T-cell (primary cell): ENCODE measurements around the gene HS6ST3. TPM values are rescaled to one million over a fixed set of nuclear protein-coding genes. Genes with fewer than 3 reads are reported as not detected.
"Not testable (repeated sequence)": the region's sequence is repeated elsewhere in the genome, so short reads cannot be mapped to it uniquely, and the experiment has no call there.

Experiments used
- ATAC-seq, 4 experiments: fragments of 200-7000 bp in 3 of 4; fragments of 150-1000 bp in 1 of 4; cut with Tn5 transposase; replicated peaks in 1 of 4; 1 replicate in 3 of 4; 2 replicates in 1 of 4; pipeline ENCODE4 v1.10.0; 2021; ENCODE audit warnings: moderate library complexity in 3 of 4, mild to moderate bottlenecking in 2 of 4, moderate number of reproducible peaks in 1 of 4
- CTCF ChIA-PET, 2 donors: fragments of 300-600 bp; sonication (Branson Sonifier 250); formaldehyde crosslinking; loops; one replicate each; lab custom pipeline; 2022; ENCODE audit warnings: antibody characterized with exemption in 2 of 2; lab: Charles Lee
- POLR2A ChIA-PET, 2 donors: fragments of 300-600 bp; sonication (Branson Sonifier 250); formaldehyde crosslinking; loops; one replicate each; lab custom pipeline; 2022; ENCODE audit warnings: antibody characterized with exemption in 2 of 2; lab: Charles Lee
- DNase-seq, 35 experiments: peaks; one replicate each; pipeline versions ENCODE4 v3.0.0 to v3.0.0-alpha.2; 2013 to 2023
- H3K27ac ChIP-seq: one replicate; pipeline ENCODE4 v1.5.1; 2013; ENCODE audit warnings: low read length
- H3K27me3 ChIP-seq, 2 experiments: replicated peaks in 1 of 2; 1 replicate in 1 of 2; 2 replicates in 1 of 2; pipeline versions ENCODE4 v1.6.1 to v1.7.0; 2013; ENCODE audit warnings: low read length in 1 of 2, mixed read lengths in 1 of 2; ENCODE audit not compliant: control insufficient read depth in 2 of 2, insufficient read depth in 2 of 2; ENCODE audit errors: extremely low read depth in 1 of 2
- H3K36me3 ChIP-seq, 2 donors: 1 replicate in 1 of 2; 2 replicates in 1 of 2; pipeline versions ENCODE4 v1.6.1 to v1.7.0; 2013; ENCODE audit warnings: low read length in 1 of 2; ENCODE audit not compliant: control insufficient read depth in 2 of 2, insufficient read depth in 1 of 2; ENCODE audit errors: extremely low read depth in 1 of 2
- H3K4me1 ChIP-seq, 2 experiments: 1 replicate in 1 of 2; 2 replicates in 1 of 2; pipeline versions ENCODE4 v1.6.1 to v1.7.0; 2013; ENCODE audit warnings: low read length in 2 of 2, mixed read lengths in 1 of 2; ENCODE audit not compliant: insufficient read depth in 2 of 2, control insufficient read depth in 1 of 2; ENCODE audit errors: extremely low read depth in 1 of 2
- H3K4me3 ChIP-seq, 2 donors: 1 replicate in 1 of 2; 2 replicates in 1 of 2; pipeline versions ENCODE4 v1.5.1 to v1.7.0; 2013; ENCODE audit warnings: mild to moderate bottlenecking in 2 of 2, low read length in 1 of 2, moderate library complexity in 1 of 2; ENCODE audit not compliant: control insufficient read depth in 1 of 2; ENCODE audit errors: extremely low read depth in 1 of 2
- H3K9me3 ChIP-seq: 2 replicates; pipeline ENCODE4 v1.7.0; 2013
- H3K27ac Mint-ChIP-seq, 2 donors: one replicate each; pipeline ENCODE4 v1.8.0; 2020 to 2021; ENCODE audit warnings: mild to moderate bottlenecking in 2 of 2, mixed read lengths in 2 of 2
- H3K27me3 Mint-ChIP-seq, 2 donors: one replicate each; pipeline ENCODE4 v1.8.0; 2021 to 2022; ENCODE audit warnings: mixed read lengths in 2 of 2
- H3K36me3 Mint-ChIP-seq: one replicate; pipeline ENCODE4 v1.8.0; 2021; ENCODE audit warnings: mixed read lengths
- H3K4me1 Mint-ChIP-seq, 3 donors: one replicate each; pipeline ENCODE4 v1.8.0; 2020 to 2022; ENCODE audit warnings: mixed read lengths in 3 of 3, mild to moderate bottlenecking in 1 of 3
- H3K4me3 Mint-ChIP-seq, 3 donors: one replicate each; pipeline ENCODE4 v1.8.0; 2020 to 2022; ENCODE audit warnings: mild to moderate bottlenecking in 3 of 3, mixed read lengths in 3 of 3, moderate library complexity in 3 of 3
- H3K9me3 Mint-ChIP-seq, 3 donors: one replicate each; pipeline ENCODE4 v1.8.0; 2020 to 2022; ENCODE audit warnings: mixed read lengths in 3 of 3
- WGBS: methylation state at CpG from one replicate; pipeline ENCODE4 v1.1.5; 2013; ENCODE audit warnings: missing lambda C conversion rate; ENCODE audit not compliant: insufficient coverage; 5-methylcytosine and 5-hydroxymethylcytosine counted together
- total RNA-seq, 35 experiments: library from RNA in 6 of 35; stranded (reverse) in 6 of 35; fragments of 120-200 nt in 1 of 35; gene quantifications; one replicate each; pipeline versions ENCODE4 v1.2.1 to v1.2.4 and lab custom pipeline; 2013 to 2026

HS6ST3 gene
- not detected for total RNA-seq
- 0.02 TPM for total RNA-seq (2013)
- 0 to 0.09 (median 0) reads per million in 29 experiments for total RNA-seq (lab: John Stamatoyannopoulos, UW)

DNA sequence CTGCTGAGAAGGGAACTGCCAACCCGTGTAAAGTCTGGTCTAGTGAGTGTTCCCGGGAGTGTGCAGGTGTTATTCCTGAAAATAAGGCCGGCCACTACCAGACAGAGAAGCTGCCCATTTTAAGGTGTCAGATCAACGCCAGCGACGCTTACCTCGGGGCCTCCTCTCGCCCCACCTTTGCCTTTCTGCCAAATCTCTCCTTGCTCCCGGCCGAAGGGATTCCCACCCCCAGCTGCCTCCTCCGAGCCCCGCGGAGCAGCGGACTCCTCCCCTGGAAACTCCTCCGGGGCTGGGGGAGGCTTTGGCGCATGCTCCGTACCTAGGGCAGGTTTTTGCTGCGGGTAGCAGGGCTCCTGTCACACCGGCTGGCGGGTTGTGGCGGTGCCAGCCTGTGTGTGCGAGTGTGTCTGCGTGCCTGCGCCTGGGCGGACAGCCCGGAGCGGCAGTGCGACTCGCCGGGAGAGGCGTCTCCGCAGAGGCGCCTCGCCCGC, at the start of gene HS6ST3:
Gene HS6ST3, plus strand, starts transcription at position 359 of the 491 bp plus-strand sequence.
- Histone ChIP-seq H3K4me1 (no peaks in the 10 kb centered on the region), H3K9me3 (no peaks in the 10 kb centered on the region), H3K27ac (no peak within 1 kb of the TSS), H3K27me3 (peaks cover 13 to 18% of the 10 kb centered on the region in 2 experiments), H3K36me3 (no peaks in the 10 kb centered on the region), H3K4me3 (no peak within 1 kb of the TSS)
- Mint-ChIP-seq H3K36me3 (no peaks in the 10 kb centered on the region), H3K4me1 (peaks cover 0 to 9% (median 6%) of the 10 kb centered on the region in 3 donors), H3K4me3 (peak within 1 kb of the TSS in 1 of 3 donors; percentile 28), H3K9me3 (peaks cover 0 to 3% (median under 1%) of the 10 kb centered on the region in 3 donors), H3K27ac (peak within 1 kb of the TSS in 1 of 2 donors; percentile 2), H3K27me3 (peaks cover 48 to 68% of the 10 kb centered on the region in 2 donors)
- DNase-seq (no peak), ATAC-seq (no peak)
- ChIA-PET POLR2A (no interaction called here), CTCF (no interaction called here)
- WGBS, result 3% methylated on average over 32 of the region's 35 CpGs

- ChIA-PET POLR2A (no interaction called here), CTCF (no interaction called here)
- DNase-seq (no peak), ATAC-seq (no peak)
- Histone ChIP-seq H3K9me3 (no peaks in the 10 kb centered on the region), H3K27me3 (peaks cover 0 to 6% of the 10 kb centered on the region in 2 experiments), H3K4me1 (no peaks in the 10 kb centered on the region), H3K36me3 (no peaks in the 10 kb centered on the region), H3K4me3 (no peak overlapping the region), H3K27ac (no peak overlapping the region)
- 80% methylated on average over 2 of the region's 4 CpGs for WGBS
- no peaks in the 10 kb centered on the region for H3K4me1 Mint-ChIP-seq
- H3K27me3 Mint-ChIP-seq, result peaks cover 1 to 4% of the 10 kb centered on the region in 2 donors
- no peak overlapping the region for H3K4me3 Mint-ChIP-seq
- peaks cover 3 to 24% (median 24%) of the 10 kb centered on the region in 3 donors for H3K9me3 Mint-ChIP-seq
- no peak overlapping the region for H3K27ac Mint-ChIP-seq
- no peaks in the 10 kb centered on the region for H3K36me3 Mint-ChIP-seq
Observed at GRCh38 chr13:96041326-96042110, 48.4 kb upstream of the HS6ST3 start.

GRCh38 chr13:96044238-96044637, 45.7 kb upstream of the HS6ST3 start:
- Histone ChIP-seq H3K27ac (no peak overlapping the region), H3K4me1 (no peaks in the 10 kb centered on the region), H3K4me3 (no peak overlapping the region), H3K36me3 (no peaks in the 10 kb centered on the region), H3K27me3 (peaks cover 0 to 8% of the 10 kb centered on the region in 2 experiments), H3K9me3 (no peaks in the 10 kb centered on the region)
- Mint-ChIP-seq H3K27ac (no peak overlapping the region), H3K4me1 (no peaks in the 10 kb centered on the region), H3K4me3 (no peak overlapping the region), H3K9me3 (peaks cover 7 to 26% (median 24%) of the 10 kb centered on the region in 3 donors), H3K27me3 (peaks cover 3 to 15% of the 10 kb centered on the region in 2 donors), H3K36me3 (no peaks in the 10 kb centered on the region)
- no CpG with 5 or more reads among the region's 1 CpG for WGBS
- ChIA-PET POLR2A (no interaction called here), CTCF (no interaction called here)
- ATAC-seq (no peak), DNase-seq (no peak)

DNA sequence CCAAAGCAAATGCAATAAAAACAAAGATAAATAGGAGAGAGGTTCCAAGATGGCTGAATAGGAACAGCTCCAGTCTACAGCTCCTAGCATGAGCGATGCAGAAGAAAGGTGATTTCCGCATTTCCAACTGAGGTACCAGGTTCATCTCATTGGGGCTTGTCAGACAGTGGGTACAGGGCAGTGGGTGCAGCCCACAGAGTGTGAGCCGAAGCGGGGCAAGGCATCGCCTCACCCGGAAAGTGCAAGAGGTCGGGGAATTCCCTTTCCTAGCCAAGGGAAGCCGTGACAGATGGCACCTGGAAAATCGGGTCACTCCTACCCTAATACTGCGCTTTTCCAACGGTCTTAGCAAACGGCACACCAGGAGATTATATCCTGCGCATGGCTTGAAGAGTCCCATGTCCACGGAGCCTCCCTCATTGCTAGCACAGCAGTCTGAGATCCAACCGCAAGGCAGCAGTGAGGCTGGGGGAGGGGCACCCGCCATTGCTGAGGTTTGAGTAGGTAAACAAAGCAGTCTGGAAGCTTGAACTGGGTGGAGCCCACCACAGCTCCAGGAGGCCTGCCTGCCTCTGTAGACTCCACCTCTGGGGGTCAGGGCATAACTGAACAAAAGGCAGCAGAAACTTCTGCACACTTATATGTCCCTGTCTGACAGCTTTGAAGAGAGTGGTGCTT, 43.3 kb upstream of the HS6ST3 start:
- H3K9me3 Mint-ChIP-seq, result peaks cover 7 to 27% (median 21%) of the 10 kb centered on the region in 3 donors
- H3K27ac ChIP-seq, H3K4me3 ChIP-seq, H3K4me1 Mint-ChIP-seq, H3K4me1 ChIP-seq, ATAC-seq, H3K4me3 Mint-ChIP-seq, H3K9me3 ChIP-seq, H3K27ac Mint-ChIP-seq, H3K36me3 Mint-ChIP-seq, H3K27me3 ChIP-seq, POLR2A ChIA-PET, DNase-seq, H3K36me3 ChIP-seq: not testable (repeated sequence)
- H3K27me3 Mint-ChIP-seq, result peaks cover 19 to 31% of the 10 kb centered on the region in 2 donors
- CTCF ChIA-PET, result interaction anchor here in 1 of 2 donors (0.6 kb wide), 1 partner anchor 1159 kb away, joined by 5 read pairs; no protein-coding TSS in a partner anchor
- 91% methylated on average over 12 of the region's 16 CpGs for WGBS

- H3K4me3 Mint-ChIP-seq, POLR2A ChIA-PET, H3K4me3 ChIP-seq, H3K36me3 Mint-ChIP-seq, CTCF ChIA-PET, H3K36me3 ChIP-seq, DNase-seq, H3K9me3 ChIP-seq, H3K27ac ChIP-seq, ATAC-seq, H3K9me3 Mint-ChIP-seq, H3K4me1 ChIP-seq, H3K27ac Mint-ChIP-seq, H3K4me1 Mint-ChIP-seq: not testable (repeated sequence)
- peaks cover 0 to 18% of the 10 kb centered on the region in 2 experiments for H3K27me3 ChIP-seq
- H3K27me3 Mint-ChIP-seq, result peaks cover 35 to 50% of the 10 kb centered on the region in 2 donors
- whole genome bisulfite sequencing, result no CpG with 5 or more reads among the region's 4 CpGs
Observed at GRCh38 chr13:96050955-96051354, 39.0 kb upstream of the HS6ST3 start.

DNA sequence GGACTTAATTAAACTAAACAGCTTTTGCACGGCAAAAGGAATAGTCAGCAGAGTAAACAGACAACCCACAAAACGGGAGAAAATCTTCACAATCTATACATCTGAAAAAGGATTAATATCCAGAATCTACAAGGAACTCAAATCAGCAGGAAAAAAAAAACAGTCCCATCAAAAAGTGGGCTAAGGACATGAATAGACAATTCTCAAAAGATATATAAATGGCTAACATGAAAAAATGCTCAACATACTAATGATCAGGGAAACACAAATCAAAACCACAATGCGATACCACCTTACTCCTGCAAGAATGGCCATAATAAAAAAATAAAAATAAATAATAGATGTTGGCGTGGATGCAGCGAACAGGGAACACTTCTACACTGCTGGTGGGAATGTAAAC, 38.4 kb upstream of the HS6ST3 start:
- H3K4me3 ChIP-seq, POLR2A ChIA-PET, DNase-seq, H3K4me1 Mint-ChIP-seq, H3K4me1 ChIP-seq, H3K9me3 ChIP-seq, CTCF ChIA-PET, H3K4me3 Mint-ChIP-seq, H3K36me3 Mint-ChIP-seq, H3K27ac ChIP-seq, H3K9me3 Mint-ChIP-seq, ATAC-seq, H3K27ac Mint-ChIP-seq, H3K36me3 ChIP-seq: not testable (repeated sequence)
- peaks cover 0 to 18% of the 10 kb centered on the region in 2 experiments for H3K27me3 ChIP-seq
- peaks cover 36 to 50% of the 10 kb centered on the region in 2 donors for H3K27me3 Mint-ChIP-seq
- WGBS, result no CpG with 5 or more reads among the region's 5 CpGs
